Activated T-cell treated with anti-CD3 and anti-CD28 coated beads, Interleukin-2, amount 50 U/mL, for 48 hours (primary cell): ENCODE results near the gene ATF5.
"Not testable (repeated sequence)": the region's sequence is repeated elsewhere in the genome, so short reads cannot be mapped to it uniquely, and the experiment has no call there.

ENCODE experiments used
- DNase-seq, 2 experiments: peaks; one replicate each; pipeline ENCODE4 v3.0.0-alpha.2; 2020

The ATF5 gene

DNA sequence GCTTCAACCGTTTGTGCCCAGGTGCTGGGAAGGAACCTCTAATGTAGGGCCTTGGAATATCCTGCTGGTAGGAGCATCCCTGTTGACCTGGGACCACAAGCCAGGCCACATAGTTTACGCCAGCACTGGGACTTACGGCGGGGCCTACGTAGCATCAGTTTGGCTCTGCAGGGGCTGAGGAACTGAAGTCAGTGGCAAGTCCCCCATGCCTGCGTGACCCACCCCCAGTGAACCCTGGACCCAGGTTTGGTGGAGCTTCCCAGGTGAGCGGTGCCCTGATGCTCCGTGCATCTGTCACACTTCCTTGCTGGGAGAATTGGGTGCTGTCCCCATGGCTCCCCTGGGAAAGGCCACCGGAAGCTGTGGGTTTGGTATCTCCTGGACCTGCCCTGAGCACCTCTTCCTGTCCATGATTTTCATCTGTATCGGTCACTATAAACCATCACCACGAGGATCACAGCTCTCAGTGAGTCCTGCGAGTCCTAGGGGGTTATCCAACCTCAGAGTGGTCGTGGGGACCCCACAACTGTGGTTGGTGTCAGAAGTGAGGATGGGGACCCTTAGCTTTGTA lies 22.0 kb downstream of the ATF5 start:
- no peak for DNase-seq

GRCh38 chr19:49951806-49952478 lies 22.9 kb downstream of the ATF5 start:
- DNase-seq = no peak

DNA sequence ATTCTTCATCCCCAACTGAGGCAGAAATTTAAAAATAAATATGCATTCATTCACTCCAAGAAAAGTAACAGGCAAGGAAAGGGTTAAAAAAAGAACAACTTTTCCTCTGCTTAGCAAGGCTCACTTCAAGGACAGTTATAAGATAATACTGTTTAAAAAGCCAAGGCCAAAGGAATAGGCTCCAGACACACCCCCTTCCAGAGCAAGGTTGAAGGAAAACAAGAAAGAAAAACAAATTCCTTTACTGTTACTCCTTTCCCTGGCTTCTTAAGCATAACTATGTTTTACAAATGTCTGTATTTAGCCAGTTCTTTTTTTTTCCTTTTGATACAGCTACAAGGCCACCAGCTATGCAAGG lies 23.5 kb downstream of the ATF5 start:
- no peak for DNase-seq

GRCh38 chr19:49952906-49953305 lies 23.9 kb downstream of the ATF5 start:
- DNase-seq = no peak

- no peak for DNase-seq
These were observed 24.4 kb downstream of the ATF5 start for GRCh38 chr19:49953416-49953815.

DNA sequence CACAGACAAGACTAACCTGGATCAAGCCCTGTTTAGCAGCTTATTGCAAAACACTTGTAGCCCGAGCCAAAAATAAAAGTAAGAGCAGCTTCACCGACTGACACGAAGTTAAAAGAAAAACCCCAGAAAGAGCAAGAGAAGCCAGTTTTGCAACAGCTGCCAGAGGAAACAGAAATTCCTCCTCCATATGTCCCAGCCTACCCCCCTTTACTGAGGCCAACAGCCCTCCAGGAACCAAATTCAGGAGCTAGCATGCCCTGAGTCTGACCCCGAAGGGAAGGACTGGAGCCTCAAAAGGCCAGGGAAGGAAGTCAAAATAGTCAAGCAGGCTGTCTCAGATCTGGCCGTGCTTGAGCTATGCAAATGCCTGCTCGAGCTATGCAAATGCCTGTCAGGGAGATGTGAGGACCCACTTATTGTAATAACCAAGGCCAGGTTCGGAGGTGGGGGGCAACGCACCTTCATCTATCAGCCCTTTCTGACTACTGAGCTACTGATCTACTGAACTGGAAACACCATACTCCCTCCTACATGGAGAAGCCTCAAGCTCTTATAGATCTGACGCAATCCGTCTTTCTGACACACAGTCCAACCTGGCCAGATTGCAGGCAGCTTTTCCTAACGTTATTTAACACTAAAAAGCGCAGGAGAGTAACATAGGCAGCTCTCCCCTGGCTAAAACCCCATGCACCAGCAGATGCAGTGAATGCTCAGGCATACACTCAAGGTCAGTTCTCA lies 25.3 kb downstream of the ATF5 start:
- no peak for DNase-seq

DNA sequence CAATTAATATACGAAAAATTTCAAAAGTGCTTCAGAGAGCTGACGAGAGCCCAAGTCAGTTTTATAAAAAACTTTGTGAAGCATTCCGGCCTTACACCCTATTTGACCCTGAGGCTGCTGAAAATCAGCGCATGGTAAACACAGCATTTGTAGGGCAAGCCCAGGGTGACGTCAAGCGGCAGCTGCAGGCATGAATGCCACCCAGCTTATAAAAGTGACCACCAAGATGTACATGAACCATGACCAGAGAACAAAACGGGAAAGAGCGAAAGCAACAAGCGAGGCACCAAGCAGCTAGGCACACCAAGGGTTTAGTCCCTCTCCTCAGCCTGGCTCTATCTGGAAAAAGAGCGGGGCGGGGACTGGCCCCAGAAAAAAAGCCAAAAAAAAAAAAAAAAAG lies 25.9 kb downstream of the ATF5 start:
- no peak for DNase-seq

DNA sequence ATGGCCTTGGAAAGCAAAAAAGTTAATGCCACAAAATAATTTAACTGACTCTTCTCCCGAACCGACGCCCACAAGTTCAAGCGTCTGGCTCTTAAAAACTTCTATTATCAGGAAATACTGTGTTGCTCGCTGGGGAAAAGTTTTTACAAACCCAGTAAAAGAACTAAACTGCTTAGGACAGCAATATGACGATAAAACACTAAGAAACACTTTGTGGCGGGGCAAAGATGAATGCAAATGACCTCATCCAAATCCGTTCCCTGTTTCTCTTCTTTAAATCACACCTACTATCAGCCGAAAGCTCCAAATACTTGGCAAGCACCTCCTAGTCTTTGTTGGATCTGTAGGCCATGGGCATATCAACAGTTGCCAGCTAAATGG lies 27.1 kb downstream of the ATF5 start:
- DNase-seq = no peak

- DNase-seq = no peak
These were observed 28.4 kb downstream of the ATF5 start for GRCh38 chr19:49957262-49957915.

DNA sequence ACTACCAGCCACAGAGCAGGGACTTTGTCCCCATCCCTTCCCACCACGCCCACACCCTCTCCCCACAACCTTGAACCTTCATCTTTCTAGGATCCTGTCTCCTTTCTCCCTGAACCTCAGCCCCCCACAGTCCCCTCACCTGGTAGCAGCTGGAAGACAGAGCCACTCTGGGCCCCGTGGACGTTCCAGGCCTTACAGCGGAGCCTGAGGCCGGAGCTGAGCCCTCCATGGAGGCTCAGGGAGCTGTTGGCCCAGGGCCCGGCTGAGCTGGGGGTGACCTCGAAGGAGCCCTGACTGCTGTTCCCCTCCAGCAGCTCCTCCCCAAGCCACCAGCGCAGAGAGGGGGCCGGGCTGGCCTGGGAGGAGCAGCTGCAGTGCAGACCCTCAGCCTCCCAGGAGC lies 29.1 kb downstream of the ATF5 start:
- DNase-seq = not testable (repeated sequence)

DNA sequence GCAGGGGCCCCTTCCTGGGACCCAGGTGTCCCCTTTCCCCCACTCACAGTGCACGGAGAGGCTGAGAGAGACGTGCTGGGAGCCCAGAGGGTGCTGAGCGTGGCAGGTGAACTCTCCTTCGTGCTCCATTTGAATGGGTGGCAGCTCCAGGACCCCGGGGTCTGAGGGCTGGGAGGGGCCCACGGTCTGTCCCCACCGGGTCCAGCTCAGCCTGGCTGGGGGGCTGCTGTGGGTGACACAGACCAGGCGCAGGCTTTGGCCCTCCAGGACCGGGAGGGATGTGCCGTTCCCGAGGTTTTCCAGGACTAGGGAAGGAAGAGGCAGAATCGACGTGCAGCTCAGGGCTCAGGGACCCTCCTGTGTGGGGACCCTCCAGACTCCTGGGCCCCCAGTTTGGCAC lies 29.6 kb downstream of the ATF5 start:
- DNase-seq = not testable (repeated sequence)

DNA sequence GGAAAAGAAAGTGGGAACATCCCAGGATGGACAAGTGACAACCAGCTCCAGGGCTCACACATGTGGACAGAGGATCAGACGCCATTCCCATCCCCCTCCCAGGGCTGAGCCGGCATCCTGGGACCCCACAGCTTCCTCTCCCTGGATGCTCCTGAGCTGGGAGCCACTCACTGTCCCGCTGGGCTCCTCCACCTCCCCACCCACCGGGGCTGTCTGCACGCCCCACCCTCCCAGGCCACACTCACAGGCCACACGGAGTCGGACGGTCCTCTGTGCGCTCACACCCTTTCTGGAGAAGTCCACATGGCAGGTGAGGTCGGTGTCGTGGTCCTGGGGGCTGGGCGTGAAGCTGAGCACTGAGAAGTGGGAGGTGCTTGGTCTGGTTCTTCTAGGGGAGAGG lies 30.9 kb downstream of the ATF5 start:
- not testable (repeated sequence) for DNase-seq

DNA sequence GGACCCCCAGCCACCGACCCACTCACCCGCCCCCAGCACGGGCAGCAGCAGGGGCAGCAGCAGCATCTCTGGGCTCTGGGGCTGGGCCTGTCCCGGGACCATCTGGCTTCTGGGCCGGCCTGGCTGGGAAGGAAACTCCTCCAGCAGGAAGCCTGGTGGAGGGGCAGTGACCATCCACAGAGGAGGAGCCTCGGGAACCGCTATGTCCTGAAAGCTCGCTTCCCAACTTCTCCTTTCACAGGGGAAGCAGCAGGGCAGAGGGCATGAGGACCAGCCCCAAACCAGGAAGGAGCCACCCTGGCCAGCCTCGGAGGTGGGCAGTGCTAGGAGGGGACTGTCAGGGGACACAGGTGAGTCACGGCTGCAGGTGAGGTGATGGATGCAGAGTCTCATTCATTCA lies 32.0 kb downstream of the ATF5 start, which contains the start of gene SIGLEC11:
TSS of gene SIGLEC11 (minus strand) at position 193 of the 400 bp plus-strand sequence. CDS start at position 102, 91 bp downstream.
- not testable (repeated sequence) for DNase-seq

- DNase-seq = no peak
These were observed 39.4 kb downstream of the ATF5 start for GRCh38 chr19:49968279-49968922.

GRCh38 chr19:49969355-49969754 lies 40.4 kb downstream of the ATF5 start:
- not testable (repeated sequence) for DNase-seq

DNA sequence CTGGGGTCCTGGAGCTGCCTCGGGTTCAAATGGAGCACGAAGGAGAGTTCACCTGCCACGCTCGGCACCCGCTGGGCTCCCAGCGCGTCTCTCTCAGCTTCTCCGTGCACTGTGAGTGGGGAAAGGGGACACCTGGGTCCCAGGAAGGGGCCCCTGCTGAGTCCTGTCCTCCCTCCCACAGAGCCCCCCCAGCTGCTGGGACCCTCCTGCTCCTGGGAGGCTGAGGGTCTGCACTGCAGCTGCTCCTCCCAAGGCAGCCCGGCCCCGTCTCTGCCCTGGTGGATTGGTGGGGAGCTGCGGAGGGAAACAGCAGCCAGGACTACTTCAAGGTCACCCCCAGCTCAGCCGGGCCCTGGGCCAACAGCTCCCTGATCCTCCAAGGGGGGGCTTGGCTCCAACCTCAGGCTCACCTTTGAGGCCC lies 43.0 kb downstream of the ATF5 start:
- no peak for DNase-seq

DNA sequence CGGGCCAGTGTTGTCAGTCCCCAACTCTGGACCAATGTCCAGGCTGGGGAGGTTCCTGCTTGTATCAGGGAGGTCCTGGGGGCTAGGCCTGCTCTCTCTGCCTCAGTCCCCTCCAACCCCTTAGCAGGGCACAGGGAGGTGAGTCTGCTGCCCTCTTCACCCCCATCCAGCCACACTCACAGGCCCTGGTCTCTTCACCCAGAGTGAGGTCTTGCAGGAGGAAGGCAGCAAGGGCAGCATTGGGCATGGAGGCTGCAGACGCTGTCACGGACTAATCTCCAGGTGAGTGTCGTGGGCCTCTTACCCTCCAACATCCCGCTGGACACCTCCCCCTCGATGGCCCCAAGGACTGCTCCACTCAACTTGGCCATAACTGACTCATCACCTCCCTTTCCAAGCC lies 43.8 kb downstream of the ATF5 start:
- no peak for DNase-seq

- DNase-seq = no peak
These were observed 45.0 kb downstream of the ATF5 start for GRCh38 chr19:49973987-49974386.

GRCh38 chr19:49975051-49975450 lies 46.0 kb downstream of the ATF5 start:
- DNase-seq = no peak

DNA sequence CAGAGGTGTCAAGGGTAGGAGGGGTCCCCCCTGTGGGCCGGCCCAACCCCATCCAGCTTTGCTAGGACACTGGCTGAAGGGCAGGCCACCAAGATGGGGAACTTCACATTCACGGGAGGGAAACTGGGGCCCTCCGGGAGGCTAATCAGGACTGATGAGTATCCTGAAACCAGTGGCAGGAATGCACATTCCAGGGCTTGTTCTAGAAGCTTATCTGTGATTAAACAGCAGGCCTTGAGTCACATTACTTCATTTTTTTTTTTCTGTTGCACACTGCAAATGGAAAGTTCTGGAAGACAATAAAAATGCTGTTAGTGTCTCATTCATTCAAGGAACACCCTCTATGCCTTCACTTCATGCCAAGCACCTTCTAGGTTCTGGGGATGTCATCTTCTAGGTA lies 47.5 kb downstream of the ATF5 start:
- no peak for DNase-seq

DNA sequence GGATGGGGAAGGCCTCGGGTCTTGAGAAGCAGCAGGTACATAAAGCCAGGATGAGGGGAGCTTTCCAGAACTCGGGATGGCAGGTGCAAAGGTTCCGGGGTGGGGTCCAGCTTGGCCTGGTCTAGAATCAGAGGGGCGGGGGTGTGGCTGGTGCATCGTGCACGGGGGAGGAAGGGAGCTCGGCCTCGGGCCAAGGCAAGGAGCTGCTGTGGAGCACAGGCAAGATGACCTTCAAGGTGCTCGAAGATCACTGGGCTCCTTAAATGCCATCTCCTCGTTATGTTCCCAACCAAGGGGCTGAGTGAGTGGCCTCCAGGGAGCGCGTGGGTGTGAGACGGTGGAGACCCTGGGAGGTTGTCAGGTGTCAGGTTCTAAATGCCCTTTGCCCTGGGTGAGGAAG lies 48.1 kb downstream of the ATF5 start:
- DNase-seq = no peak

DNA sequence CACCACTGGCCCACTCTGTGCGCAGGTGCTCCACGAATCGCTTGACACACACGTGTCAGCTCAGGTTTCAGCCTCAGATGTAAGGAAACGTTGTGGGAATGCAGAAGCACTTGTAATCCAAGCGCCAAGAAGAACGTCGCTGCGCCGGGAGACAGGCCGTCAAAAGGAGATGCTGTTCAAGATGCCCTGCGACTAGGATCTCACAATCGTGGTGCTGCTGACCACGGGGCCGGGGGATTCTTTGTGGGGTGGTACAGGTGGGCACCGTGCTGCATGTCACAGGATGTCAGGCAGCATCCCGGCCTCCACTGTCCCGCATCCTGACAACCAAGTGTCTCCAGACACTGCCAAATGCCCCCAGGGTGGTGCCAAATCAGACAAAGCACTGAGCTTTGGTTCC lies 48.9 kb downstream of the ATF5 start:
- DNase-seq = no peak

- DNase-seq = no peak
These were observed 49.3 kb downstream of the ATF5 start for GRCh38 chr19:49978324-49978723.
